Nephron progenitor cell (in vitro differentiated cells): ENCODE results near the gene MSI2.

Experiments used
- DNase-seq: peaks from one replicate; pipeline ENCODE4 v3.0.0; 2021
- H3K27ac Mint-ChIP-seq: 2 replicates; pipeline ENCODE4 v1.8.0; 2021; ENCODE audit warnings: mild to moderate bottlenecking, moderate library complexity, mixed read lengths
- H3K27me3 Mint-ChIP-seq: 2 replicates; pipeline ENCODE4 v1.8.0; 2021; ENCODE audit warnings: mild to moderate bottlenecking, low read depth, mixed read lengths; ENCODE audit not compliant: poor library complexity
- H3K36me3 Mint-ChIP-seq: 2 replicates; pipeline ENCODE4 v1.8.0; 2021; ENCODE audit warnings: low read depth, mixed read lengths
- H3K4me1 Mint-ChIP-seq: 2 replicates; pipeline ENCODE4 v1.8.0; 2021; ENCODE audit warnings: mixed read lengths
- H3K4me3 Mint-ChIP-seq: 2 replicates; pipeline ENCODE4 v1.8.0; 2021; ENCODE audit warnings: mild to moderate bottlenecking, moderate library complexity, mixed read lengths
- H3K9me3 Mint-ChIP-seq: 2 replicates; pipeline ENCODE4 v1.8.0; 2021; ENCODE audit warnings: mild to moderate bottlenecking, moderate library complexity, mixed read lengths
- CTCF ChIP-seq: fragments of 200-600 bp; sonication (generic); IDR thresholded peaks from 2 replicates; pipeline ENCODE4 v1.5.0; 2021; ENCODE audit warnings: antibody characterized with exemption

The MSI2 gene

GRCh38 chr17:57289613-57290012, 33.3 kb downstream of the MSI2 start:
- no peak for DNase-seq
- TF ChIP-seq CTCF, result no peak
- H3K27ac Mint-ChIP-seq, result peak overlapping the region; percentile 92
- H3K9me3 Mint-ChIP-seq, result no peaks in the 10 kb centered on the region
- peak overlapping the region; percentile 73 for H3K4me3 Mint-ChIP-seq
- H3K36me3 Mint-ChIP-seq, result peaks cover 33% of the 10 kb centered on the region
- peaks cover 98% of the 10 kb centered on the region for H3K4me1 Mint-ChIP-seq
- H3K27me3 Mint-ChIP-seq, result peaks cover 3% of the 10 kb centered on the region

DNA sequence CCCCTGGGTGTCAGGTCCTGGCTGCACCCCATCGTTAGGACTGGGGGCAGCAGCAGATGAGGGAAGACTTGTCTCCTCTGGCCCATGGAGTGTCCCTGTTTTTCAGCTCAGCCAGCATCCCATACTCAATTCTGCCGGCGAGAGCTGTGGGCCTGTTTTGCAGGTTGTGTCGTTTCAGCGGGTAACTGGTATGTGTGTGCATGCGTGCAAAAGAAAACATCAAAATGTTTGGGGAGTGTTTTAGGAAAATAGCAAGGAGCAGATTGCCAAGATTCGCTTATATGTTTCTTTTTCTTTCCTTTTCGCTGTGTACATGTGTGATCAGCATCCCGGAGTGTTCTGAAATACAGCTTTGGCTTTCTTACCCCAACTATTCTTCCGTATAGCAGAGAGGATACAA, 34.7 kb downstream of the MSI2 start:
- no peak for DNase-seq
- H3K27me3 Mint-ChIP-seq, result peaks cover 3% of the 10 kb centered on the region
- peak overlapping the region; percentile 15 for H3K4me3 Mint-ChIP-seq
- peaks cover 98% of the 10 kb centered on the region for H3K4me1 Mint-ChIP-seq
- peak overlapping the region; percentile 26 for H3K27ac Mint-ChIP-seq
- TF ChIP-seq CTCF, result no peak
- H3K9me3 Mint-ChIP-seq, result peaks cover 6% of the 10 kb centered on the region
- H3K36me3 Mint-ChIP-seq, result peaks cover 40% of the 10 kb centered on the region

GRCh38 chr17:57292091-57292490, 35.8 kb downstream of the MSI2 start:
- Mint-ChIP-seq H3K27ac (peak overlapping the region; percentile 96), H3K4me1 (peaks cover 92% of the 10 kb centered on the region), H3K9me3 (peaks cover 17% of the 10 kb centered on the region), H3K4me3 (peak overlapping the region; percentile 15), H3K27me3 (peaks cover 6% of the 10 kb centered on the region), H3K36me3 (peaks cover 51% of the 10 kb centered on the region)
- no peak for DNase-seq
- no peak for TF ChIP-seq CTCF

DNA sequence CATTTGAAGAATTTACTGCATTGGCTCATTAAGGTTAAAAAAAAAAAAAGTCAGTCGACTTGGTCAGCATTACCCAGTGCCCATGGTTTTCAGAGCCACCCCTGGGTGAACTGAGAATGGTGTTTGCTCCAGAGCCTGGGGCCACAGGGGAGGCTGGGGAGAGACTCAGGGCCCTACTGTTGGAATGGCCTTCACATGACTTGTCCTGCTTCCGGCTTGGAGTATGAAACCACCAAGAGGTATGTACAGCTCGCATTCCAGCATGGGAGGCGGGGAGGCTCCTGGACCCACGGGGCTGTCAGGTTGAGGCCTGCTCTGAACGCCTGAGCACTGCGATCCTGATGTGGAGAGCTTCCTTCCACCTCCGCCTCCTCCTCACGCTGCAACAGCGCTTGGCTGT, 36.8 kb downstream of the MSI2 start:
- TF ChIP-seq CTCF, result no peak
- Mint-ChIP-seq H3K36me3 (peaks cover 61% of the 10 kb centered on the region), H3K4me3 (peak overlapping the region; percentile 15), H3K4me1 (peaks cover 82% of the 10 kb centered on the region), H3K27me3 (peaks cover 4% of the 10 kb centered on the region), H3K27ac (no peak overlapping the region), H3K9me3 (peaks cover 26% of the 10 kb centered on the region)
- peak; percentile 43 for DNase-seq

DNA sequence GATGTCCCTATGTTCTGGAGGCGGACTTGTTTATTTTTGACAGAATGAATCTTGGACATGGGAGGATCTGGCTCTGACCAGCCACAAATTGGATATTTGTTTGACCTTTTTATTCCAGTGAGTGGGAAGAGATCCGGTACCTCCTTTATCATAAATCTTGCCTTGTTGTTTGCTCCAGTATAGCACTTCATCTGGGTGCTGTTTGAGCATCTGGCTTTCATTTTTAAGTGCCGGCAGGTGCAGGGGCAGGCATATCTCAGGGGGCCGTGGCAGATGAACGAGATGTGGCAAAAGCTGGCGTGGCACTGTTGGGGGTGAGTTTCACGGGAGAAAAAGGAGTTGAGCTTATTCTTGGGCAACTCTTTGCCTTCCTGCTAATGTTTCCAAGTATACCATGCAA, 37.8 kb downstream of the MSI2 start:
- TF ChIP-seq CTCF, result no peak
- DNase-seq, result no peak
- Mint-ChIP-seq H3K27me3 (peaks cover 4% of the 10 kb centered on the region), H3K9me3 (peaks cover 37% of the 10 kb centered on the region), H3K4me3 (peak overlapping the region; percentile 26), H3K36me3 (peaks cover 71% of the 10 kb centered on the region), H3K27ac (peak overlapping the region; percentile 95), H3K4me1 (peaks cover 72% of the 10 kb centered on the region)

DNA sequence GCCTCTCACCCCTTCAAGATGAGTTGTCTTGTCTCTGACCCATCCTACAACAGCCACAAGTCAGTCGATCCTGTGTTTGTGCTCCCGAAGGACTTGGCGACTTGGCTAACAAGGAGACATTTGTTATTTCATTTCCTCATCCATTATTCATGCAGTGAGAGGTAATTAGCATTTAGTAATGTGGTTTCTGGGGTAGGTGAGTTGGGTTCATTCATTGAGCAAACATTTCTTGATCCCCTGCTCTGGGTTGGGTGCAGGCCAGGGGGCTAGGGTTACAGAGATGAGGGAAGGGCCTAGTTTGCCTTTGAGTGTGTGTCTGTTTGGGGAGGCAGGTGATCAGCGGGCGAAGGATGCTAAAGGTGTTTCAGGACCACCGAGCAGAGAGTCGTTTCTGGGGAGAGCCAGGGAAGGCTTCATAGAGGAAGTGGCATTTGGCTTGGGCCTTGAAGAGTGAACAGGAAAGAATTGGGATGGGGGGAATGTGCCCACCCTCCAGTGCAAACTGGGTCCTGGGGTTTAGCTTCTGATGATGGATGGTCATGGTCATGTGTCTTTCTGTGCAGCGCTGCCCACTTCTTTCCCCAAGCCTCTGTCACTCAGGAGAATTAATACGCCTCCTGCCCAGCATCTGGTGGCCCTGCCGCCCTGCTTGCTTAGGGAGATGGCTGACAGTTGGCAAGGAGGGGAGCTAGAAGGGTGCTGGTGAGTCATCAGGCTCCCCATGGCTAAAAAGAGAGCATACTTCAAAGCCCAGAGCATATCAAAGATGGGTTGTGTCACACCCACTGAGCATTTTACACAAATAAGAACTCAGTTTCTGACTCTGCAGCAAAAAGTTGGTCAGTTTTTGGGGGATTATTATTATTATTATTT, 38.5 kb downstream of the MSI2 start:
- H3K27ac Mint-ChIP-seq, result peak overlapping the region; percentile 95
- peaks cover 43% of the 10 kb centered on the region for H3K9me3 Mint-ChIP-seq
- H3K4me3 Mint-ChIP-seq, result peak overlapping the region; percentile 56
- TF ChIP-seq CTCF, result no peak
- peaks cover 64% of the 10 kb centered on the region for H3K4me1 Mint-ChIP-seq
- peaks cover 4% of the 10 kb centered on the region for H3K27me3 Mint-ChIP-seq
- peaks cover 79% of the 10 kb centered on the region for H3K36me3 Mint-ChIP-seq
- no peak for DNase-seq
